GM21825 (cell line): ENCODE measurements around the gene TMEM38A.

Experiments
- ATAC-seq: cut with Tn5 transposase; IDR thresholded peaks from one replicate; pipeline ENCODE4 v1.9.1; 2021; ENCODE audit warnings: mild to moderate bottlenecking, moderate library complexity; ENCODE audit not compliant: unreplicated experiment

TMEM38A gene

DNA sequence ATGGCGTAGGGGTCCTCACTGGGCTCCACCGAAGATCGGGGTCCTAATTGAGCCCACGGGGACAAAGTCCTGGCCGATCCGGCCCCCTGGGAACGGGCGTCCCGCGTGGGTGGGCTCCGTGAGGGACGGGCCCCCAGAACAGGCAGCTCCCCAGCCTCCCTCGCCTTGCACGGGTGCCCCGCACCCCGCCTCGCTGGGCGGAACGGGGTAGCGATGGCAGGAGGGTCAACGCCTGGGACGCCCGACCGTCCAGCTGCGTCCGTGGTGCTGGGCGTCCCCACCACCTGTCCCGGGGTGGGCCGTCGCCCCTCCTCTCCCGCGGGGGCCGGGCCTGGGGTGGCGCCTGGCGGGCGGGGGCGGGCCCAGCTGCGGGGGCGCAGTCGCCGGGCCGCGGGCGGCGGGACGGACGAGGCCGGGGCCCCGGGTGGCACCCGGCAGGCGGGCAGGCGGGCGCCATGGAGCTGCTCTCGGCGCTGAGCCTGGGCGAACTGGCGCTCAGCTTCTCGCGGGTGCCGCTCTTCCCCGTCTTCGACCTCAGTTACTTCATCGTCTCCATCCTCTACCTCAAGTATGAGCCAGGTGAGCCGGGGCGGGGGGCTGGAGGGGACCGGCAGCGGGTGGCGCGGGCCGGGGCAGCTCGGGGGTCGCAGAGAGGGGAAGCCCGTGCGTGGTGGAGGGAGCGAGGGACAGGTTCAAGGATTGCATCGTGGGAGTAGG is at the start of gene TMEM38A:
TSS of gene TMEM38A (plus strand) at position 377 of the 717 bp plus-strand sequence. CDS start at position 456, 79 bp downstream.
- peak; percentile 27 for ATAC-seq

- no peak for ATAC-seq
Measured at GRCh38 chr19:16612636-16613035, 48.3 kb upstream of the TMEM38A start.

DNA sequence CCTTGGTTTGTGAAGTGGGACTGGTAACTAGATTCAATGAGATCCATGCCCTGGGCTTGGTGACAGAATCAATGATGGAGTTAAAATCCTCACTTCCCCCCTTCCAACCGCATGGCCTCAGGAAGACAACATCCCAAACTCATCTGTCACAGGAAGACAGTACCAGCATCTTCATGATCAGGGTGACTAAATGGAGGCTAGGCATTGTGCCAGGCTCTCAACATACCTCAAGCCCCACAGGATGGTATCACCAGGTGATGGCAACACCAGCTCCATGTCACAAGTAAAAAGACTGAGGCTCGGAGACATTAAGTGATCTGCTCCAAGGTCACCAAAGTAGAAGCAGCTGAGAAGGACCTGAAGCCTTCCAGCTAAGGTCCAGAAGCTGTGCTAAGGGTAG is 47.1 kb upstream of the TMEM38A start:
- no peak for ATAC-seq

DNA sequence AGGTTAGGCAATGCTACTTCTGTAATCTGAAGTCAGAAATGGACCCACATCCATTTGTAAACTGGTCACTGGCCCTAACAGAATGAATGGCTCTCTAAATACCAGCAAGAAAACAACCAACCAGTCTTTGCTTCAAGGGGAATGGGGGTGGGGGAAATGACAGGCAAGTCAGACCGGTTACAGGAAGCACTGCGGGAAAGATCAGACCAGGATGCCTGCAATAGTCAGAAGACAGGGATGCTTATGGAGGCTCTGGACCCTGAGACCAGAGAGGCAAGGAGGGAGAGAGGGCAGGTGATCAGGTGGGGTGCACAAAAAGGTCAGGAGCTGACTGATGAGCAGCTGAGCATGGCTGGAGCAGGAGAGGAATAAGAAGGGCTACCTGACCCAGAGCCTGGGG is 46.0 kb upstream of the TMEM38A start:
- ATAC-seq: no peak

GRCh38 chr19:16615808-16616207 is 45.1 kb upstream of the TMEM38A start:
- no peak for ATAC-seq

DNA sequence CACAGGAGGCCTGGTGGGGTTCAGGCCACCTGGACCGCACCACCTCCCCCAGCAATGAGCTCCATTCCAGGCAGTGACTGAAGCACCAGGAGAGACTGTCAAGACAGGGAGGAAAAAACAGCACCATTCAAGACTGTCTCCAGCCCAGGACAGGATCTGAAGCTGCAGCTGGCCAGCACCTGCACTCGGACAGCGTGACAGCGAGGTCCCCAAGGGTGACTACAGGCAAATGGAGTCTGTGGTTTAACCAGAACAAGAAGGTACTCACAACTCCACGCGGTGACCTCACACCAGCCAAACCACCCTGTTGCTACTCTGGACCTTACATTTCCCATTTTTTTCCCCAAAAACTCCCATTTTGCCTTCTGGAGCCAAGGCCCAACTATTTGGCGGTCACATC is 42.7 kb upstream of the TMEM38A start:
- no peak for ATAC-seq

GRCh38 chr19:16619457-16619856 is 41.5 kb upstream of the TMEM38A start:
- ATAC-seq: no peak

GRCh38 chr19:16620018-16620417 is 40.9 kb upstream of the TMEM38A start:
- no peak for ATAC-seq

- ATAC-seq: no peak
Measured at GRCh38 chr19:16620584-16620983, 40.4 kb upstream of the TMEM38A start.

- ATAC-seq: no peak
Measured at GRCh38 chr19:16621165-16621800, 39.7 kb upstream of the TMEM38A start.

GRCh38 chr19:16623066-16623465 is 37.9 kb upstream of the TMEM38A start:
- ATAC-seq: no peak

- ATAC-seq: no peak
Measured at GRCh38 chr19:16623576-16623975, 37.4 kb upstream of the TMEM38A start.

DNA sequence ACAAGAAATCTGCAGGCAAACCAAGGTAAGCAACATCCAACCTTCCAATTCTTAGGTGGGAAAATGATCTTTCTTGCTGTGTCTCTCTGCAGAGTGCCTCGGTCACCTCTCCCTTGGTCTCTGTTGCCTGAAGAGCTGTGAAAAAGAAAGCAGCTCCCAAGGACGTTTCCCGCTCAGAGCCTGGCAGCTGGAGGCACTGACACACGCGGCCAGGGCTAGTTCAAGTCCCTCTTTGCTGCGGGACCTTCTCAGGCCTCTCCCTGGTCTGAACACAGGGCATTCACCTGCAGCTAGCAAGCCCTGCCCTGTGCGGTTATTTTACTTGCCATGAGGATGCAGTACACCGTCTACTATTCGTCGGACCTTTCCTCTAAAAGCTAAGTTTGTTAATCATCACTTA is 36.7 kb upstream of the TMEM38A start:
- no peak for ATAC-seq

- no peak for ATAC-seq
Measured at GRCh38 chr19:16625163-16625958, 35.6 kb upstream of the TMEM38A start.

- ATAC-seq: no peak
Measured at GRCh38 chr19:16626796-16627192, 34.1 kb upstream of the TMEM38A start.

DNA sequence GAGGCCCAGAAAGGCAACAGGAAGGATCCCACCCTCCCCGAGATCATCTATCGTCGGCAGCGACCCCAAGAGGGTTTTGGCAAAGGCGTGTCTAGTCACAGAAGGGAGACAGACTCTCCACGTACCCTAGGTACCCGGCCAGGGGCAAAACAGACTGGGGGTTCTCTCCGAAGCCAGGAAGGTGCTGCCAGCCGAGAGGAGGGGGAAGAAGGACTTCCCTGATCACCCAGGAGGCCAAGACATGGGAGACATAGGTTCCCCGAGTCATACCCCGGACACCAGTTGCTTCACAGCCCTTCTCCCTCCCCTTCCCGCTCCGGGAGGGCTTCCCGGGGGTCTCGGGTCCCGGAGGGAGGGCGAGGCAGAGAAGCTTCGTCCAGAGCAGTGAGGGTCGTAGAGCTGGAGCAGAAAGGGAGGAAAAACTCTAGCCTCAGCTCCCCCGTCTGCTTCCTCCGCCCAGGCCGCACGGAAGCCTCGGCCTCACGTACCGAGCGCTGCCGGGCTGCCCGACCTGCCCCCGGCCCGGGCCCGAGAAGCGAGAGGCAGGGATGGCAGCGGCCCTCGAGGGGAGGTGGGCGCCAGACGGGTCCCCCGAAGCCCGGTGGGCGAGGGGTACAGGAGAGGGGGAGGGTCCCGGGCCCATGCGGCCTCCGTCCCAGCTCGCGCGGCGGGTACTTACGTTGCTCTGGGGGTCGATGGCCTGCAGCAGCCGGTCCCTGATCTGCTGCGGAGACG is 33.6 kb upstream of the TMEM38A start:
- peak; percentile 0 for ATAC-seq

DNA sequence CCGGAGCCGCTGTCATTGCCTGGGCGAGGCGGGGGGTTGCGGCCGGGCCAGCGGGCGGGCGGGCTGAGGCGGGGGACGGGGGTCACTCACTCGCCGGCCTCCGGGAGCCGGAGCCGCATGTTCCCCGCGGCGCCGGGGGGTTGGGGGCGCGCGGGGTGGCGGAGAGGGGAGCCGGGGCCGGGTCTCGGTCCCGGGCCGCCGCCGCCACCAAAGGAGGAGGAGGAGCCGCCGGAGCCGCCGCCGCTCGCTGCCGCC is 33.1 kb upstream of the TMEM38A start:
- no peak for ATAC-seq

DNA sequence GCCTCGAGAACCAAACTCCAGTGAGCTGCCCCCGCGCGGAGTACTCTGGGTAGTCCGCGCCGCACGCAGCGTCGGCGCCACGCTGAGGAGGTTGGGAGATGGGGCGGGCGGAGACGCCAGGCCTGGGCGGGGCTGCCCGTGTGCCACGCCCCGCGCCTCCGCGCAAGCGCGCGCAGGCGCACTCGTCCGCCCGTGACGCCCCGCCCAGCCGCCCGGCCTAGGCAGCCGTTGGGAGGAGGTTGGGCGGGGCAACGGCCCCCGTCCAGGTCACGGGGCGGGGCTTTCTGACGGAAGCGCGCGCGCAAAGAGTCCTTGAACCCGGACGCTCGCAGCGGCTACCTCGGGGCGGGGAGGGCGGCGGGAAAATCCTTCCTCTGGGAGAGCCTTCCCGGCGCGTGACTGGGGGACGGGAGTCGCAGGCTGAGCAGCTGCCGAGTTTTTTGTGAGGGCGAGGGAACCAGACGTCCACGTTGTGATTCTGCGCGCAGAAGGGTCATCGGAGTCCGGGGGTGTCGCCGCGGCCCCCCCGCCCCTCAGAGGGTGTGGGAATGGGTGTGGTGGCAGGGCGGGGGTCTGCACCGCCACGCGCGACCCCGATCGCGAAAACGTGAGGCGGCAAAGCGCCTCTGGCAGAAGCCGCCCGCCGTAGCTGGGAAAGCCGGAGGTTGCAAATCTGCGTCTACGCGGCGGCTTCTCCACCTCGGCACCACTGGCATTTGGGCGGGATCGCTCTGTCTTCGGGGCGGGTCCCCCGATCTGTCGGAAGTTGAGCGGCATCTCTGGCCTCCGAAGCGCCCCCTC is 32.6 kb upstream of the TMEM38A start, which contains the start of gene MED26:
TSS of gene MED26 (minus strand) at position 22 of the 801 bp plus-strand sequence. CDS start 261 bp downstream, outside the sequence.
- peak; percentile 79 for ATAC-seq

DNA sequence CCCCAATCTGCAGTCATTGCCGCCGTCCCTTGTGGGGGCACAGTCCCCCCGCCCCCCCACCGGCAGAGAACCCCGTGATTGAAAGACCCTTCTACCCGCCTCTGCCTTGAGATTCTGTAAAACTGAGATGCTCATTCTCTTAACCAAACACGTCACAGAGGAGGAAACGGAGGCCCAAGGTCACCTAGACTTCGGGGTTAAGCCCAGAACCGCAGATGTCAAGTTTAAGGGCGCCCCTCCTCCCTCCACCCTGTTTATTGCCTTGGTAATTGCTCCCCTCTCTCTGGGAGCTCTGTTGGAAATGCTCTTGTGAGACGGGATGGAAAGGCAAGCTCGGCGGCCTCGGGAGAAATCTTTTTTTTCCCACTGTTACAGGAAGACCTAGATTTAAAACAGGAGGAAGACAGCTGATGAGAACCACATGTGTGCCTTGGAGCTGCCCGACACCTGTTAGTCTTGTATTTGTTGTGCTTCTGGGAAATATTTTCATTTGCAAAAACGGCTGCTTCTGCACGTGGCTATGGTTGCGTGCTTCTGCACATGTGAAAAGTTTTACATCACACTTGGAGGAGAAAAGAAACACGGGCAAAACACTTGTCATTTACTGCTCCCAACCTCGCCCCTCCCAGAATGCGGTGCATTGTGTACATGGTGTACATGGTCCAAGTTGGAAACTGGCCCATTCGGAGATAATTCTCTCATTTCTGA is 31.8 kb upstream of the TMEM38A start:
- no peak for ATAC-seq

- no peak for ATAC-seq
Measured at GRCh38 chr19:16631465-16631864, 29.5 kb upstream of the TMEM38A start.
